ENCODE results near the gene IBA57.
"Not testable (repeated sequence)": the region's sequence is repeated elsewhere in the genome, so short reads cannot be mapped to it uniquely, and the experiment has no call there.

The IBA57 gene

DNA sequence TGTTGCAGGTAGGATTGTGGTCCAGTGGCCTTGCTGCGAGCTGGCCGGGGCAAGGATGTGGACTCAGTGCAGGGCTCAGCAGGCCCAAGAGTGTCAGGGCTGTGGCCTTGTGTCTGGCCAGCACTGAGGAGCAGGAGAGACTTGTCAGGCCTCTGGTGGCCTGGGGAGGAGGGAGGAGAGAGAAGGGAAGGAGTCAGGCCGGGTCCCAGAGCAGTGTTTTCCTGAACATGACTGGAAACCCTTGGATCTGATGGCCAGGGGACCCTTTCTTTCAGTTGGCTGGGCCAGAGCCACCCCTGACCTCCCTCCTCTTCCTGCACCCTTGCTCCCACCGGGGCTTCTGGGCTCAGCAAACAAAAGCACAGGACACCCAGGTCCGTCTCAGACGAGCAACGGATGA is 5.1 kb downstream of the IBA57 start:
- no peak for DNase-seq (ENCODE audit: low read depth in 4 of 4, low spot score in 1 of 4)

- no peak for DNase-seq (ENCODE audit: low read depth in 4 of 4, low spot score in 1 of 4)
Measured at GRCh38 chr1:228171221-228171891, 5.8 kb downstream of the IBA57 start.

- no peak for DNase-seq (ENCODE audit: low read depth in 4 of 4, low spot score in 1 of 4)
Measured at GRCh38 chr1:228172591-228173527, 7.3 kb downstream of the IBA57 start.

DNA sequence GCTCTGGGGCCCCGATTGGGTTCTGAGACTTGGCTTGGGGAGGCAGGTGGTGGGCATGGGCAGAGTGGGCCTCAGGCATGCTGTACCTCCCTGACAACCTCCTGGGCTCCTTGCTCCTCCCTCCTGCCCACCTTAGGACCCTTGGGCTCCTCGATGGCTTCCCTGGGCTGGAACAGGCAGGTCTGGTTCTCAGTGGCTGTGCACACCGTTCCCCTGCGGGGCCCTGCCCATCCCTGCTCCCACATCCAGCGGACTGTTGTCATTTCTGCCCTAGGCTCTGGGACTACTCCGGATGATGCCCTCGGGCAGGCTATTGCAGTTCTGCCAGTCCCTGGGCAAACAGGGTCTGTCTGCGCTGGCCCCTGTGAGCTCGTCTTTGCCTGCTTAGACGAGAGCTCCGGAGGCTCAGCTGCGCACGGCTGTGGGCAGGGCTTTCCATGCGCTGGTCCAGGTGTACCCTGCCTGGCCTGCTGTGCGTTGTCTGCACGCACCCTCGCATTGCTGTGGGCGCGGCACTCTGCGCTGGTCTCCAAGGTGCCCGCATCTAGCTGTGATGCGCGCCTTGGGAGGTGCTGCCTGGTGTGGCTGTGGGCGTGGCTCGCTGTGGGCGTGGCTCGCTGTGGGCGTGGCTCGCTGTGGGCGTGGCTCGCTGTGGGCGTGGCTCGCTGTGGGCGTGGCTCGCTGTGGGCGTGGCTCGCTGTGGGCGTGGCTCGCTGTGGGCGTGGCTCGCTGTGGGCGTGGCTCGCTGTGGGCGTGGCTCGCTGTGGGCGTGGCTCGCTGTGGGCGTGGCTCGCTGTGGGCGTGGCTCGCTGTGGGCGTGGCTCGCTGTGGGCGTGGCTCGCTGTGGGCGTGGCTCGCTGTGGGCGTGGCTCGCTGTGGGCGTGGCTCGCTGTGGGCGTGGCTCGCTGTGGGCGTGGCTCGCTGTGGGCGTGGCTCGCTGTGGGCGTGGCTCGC is 8.2 kb downstream of the IBA57 start:
- DNase-seq (ENCODE audit: low read depth in 4 of 4, low spot score in 1 of 4), result not testable (repeated sequence)

DNA sequence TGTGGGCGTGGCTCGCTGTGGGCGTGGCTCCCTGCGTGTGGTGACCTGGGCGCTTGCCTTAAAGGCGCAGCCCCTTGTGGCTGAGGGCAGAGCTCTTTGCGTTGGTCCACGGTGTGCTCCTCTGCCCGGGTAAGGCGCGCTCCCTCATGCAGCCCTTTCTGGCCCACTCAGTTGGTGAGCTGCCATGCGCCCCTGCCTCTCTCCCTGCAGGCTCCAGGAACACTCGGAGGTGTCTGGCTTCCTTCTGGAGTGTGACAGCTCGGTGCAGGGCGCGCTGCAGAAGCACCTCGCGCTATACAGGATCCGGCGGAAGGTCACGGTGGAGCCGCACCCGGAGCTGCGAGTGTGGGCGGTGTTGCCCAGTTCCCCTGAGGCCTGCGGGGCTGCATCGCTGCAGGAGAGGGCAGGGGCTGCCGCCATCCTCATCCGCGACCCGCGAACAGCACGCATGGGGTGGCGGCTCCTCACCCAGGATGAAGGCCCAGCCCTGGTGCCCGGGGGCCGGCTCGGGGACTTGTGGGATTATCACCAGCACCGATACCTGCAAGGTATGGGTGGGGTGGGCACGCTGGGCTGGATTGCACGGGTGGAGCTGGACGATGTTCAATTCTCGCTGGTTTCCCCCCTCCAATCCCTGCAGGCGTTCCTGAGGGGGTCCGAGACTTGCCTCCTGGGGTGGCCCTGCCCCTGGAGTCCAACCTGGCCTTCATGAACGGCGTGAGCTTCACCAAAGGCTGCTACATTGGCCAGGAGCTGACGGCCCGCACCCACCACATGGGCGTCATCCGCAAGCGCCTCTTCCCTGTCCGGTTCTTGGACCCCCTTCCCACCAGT is 9.1 kb downstream of the IBA57 start:
- DNase-seq (ENCODE audit: low read depth in 4 of 4, low spot score in 1 of 4), result no peak

DNA sequence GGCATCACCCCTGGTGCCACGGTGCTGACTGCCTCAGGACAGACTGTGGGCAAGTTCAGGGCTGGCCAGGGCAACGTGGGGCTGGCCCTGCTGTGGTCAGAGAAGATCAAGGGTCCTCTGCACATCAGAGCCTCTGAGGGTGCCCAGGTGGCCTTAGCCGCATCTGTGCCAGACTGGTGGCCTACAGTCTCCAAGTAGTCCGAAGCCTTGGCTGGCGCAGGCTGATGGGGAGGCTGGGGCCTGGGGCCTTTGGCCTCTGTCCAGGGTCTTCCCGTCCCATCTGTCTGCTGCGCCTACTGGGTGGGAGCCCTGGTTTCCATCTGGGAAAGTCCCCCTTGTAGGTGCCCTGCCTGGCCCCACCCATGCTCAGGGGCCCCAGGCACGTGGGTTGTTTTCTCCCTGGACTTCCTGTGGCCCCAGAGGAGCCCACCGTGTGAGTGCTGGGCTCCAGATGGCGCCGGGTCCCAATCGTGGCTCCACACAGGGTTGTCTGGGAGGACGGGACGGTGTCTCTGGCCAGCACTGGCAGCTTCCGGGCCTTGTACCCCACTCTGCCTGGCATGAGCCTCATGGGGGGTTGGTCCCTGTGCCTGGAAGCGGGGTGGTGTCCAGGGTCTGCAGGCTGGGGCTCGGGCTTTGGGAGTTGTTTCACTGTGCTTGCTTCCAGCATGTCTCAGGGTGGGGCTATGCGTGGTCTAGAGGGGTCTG is 9.9 kb downstream of the IBA57 start:
- DNase-seq (ENCODE audit: low read depth in 4 of 4, low spot score in 1 of 4), result no peak

GRCh38 chr1:228176024-228176395 is 10.4 kb downstream of the IBA57 start:
- no peak for DNase-seq (ENCODE audit: low read depth in 4 of 4, low spot score in 1 of 4)

DNA sequence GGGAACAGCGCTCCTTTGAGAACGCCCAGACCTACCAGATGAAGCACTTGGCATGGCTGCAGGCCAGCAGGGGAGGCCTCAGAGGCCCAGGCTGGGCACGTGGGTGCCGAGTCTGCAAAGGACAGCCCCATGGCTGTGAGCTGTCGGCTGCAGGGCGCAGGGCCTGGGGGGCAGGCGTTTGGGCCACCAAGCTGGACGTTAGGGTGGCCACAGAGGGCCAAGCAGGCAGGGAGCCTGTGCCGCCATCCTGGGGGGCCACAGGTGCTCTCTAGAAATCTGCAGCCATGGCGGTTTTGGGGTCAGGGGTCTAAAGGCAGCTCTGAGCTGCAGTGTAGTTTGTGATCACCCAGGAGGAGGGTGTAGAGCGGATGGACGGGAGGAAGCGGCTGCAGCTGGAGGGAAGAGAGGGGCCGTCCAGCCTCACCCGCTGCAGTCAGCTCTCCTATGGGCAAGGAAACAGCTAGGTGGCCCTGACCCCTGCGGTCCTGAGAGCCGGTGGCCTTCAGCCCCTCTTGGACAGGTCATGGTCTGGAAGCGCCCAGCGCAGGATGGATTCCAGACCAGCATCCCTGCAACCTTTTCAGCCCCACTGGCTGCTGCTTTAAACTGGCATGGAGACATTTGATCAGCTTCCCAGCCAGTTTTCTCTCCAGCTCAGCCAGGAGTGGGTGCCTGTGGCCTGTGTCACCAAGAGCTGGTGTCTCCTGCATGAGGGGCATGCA is 11.0 kb downstream of the IBA57 start:
- DNase-seq (ENCODE audit: low read depth in 4 of 4, low spot score in 1 of 4), result no peak

DNA sequence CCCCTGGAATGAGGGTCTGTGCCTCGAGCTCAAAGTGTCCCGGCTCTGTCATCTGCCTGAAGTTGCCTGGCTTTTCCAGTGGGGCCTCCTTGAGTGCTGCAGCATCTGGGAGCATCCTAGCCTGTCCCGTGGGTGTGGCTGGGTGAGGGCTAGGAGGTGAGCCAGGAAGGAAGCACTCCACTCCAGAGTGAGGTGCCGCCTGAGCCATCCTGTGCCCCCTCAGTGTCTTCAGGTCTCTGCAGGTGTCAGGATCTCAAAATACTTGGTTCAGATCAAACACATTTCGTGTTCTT is 11.5 kb downstream of the IBA57 start:
- no peak for DNase-seq (ENCODE audit: low read depth in 4 of 4, low spot score in 1 of 4)

GRCh38 chr1:228177721-228178710 is 12.4 kb downstream of the IBA57 start:
- no peak for DNase-seq (ENCODE audit: low read depth in 4 of 4, low spot score in 1 of 4)

DNA sequence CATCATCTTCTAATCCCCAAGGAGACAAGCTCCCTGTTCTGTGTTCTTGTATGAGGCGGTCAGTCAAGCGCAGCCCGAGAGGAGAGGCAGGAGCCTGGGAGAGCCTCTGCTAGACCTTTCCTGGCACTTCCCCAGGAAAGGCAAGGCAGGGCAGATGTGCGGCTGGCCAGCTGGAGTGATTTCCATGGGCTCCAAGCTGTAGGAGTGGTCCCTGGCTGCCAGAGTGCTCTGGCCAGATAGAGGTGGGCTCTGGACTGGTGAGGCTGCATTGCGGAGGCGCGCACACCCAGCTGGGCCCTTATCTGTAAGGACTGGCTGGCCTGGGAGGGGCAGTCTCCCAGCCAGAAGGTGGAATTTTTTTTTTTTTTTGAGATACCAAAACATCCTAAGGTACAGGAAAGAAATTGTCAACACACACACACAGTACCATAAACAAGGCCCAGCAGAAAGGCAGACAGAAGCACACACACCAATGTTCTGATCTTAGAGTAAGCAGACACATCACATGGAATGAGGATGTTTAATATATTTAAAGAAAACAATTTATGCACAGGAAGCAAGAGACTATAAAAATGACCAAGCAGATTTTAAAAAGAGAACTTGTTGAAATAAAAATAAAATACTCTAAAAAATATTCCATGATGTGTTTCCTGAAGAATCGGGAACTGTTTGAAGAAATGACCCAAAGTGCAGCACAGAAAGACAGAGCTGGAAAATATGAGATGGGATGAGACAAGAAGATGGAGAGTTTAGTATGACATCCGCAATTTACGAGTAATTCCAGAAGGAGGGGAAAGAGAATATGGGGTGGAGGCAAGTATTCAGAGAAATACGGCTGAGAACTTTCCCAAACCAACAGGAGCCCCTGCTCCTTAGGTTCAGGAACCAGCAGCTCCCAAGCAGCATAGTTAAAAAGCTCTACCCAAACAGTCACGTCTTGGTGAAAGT is 13.4 kb downstream of the IBA57 start:
- DNase-seq (ENCODE audit: low read depth in 4 of 4, low spot score in 1 of 4), result no peak

DNA sequence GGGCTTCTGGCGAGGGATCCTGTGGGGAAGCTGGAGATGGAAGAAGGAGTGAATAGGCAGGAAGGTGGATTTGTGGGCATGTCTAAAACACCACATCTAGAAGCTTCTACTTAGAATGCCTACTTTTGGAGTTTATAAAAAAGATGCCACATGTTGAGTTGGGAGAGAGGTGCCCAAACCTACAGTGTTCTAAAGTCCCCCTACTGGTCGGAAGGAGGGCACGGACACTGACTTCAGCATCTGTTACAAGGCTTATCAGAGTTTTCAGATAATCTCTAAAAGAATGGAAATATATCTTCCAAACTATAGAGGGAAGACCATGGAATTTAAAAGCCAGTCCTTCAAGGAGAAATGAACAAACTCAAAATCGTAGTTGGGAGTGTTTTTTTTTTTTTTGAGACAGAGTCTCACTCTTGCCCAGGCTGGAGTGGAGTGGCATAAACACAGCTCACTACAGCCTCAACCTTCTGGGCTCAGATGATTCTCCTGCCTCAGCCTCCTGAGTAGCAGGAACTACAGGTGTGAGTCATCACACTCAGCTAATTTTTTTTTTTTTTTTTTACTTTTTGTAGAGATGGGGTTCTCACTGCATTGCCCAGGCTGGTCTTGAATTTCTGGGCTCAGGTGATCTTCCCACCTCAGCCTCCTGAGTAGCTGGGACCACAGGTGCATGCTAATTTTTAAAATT is 14.8 kb downstream of the IBA57 start:
- no peak for DNase-seq (ENCODE audit: low read depth in 4 of 4, low spot score in 1 of 4)

DNA sequence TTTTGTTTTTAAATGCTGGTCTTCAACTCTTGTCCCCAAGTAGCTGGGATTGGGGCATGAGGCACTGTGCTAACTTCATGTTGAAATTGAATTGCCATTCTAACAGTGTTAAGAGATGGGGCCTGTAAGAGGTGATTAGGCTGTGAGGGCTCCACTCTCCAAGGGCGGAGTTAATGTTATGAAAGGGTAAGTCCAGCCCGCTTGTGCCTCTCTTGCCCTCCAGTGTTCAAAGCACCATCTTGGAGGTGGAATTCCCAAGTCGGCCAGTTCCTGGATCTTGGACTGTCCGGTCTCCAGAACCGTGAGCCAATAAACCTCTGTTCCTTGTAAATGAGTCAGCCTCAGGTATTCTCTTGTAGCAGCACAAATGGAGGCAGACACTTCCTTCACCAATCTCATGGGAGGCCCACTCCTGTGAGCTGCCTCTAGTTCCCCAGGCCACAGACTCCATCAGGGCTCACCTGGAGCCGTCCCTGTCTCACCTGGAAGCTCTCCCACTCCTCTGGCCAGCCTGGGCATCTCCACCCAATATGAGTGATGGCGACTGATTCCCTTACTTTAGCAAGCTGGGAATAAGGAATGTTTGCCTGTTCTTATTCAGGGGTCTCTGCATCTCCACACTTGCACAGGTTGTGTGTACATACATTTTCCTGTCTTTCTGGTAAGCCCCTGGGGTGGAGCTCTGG is 15.5 kb downstream of the IBA57 start:
- no peak for DNase-seq (ENCODE audit: low read depth in 4 of 4, low spot score in 1 of 4)

DNA sequence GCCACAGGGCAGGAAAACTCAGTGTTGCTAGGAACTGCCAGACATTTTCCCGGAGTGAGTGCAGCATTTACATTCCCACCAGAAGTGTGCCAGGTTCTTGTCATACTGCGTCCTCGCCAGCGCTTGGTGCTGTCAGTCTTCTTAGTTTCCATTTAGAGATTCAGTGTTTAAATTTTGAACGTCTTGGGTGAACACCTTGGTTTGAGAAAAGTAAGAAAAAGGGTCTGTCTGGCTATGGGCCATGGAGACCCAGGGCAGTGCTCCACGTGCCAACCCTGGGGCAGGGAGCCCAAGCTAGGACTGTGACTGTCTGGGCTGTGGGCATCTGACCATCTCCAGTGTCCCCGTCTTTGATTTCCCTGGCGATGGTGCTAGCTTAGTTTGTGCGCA is 16.0 kb downstream of the IBA57 start:
- no peak for DNase-seq (ENCODE audit: low read depth in 4 of 4, low spot score in 1 of 4)

DNA sequence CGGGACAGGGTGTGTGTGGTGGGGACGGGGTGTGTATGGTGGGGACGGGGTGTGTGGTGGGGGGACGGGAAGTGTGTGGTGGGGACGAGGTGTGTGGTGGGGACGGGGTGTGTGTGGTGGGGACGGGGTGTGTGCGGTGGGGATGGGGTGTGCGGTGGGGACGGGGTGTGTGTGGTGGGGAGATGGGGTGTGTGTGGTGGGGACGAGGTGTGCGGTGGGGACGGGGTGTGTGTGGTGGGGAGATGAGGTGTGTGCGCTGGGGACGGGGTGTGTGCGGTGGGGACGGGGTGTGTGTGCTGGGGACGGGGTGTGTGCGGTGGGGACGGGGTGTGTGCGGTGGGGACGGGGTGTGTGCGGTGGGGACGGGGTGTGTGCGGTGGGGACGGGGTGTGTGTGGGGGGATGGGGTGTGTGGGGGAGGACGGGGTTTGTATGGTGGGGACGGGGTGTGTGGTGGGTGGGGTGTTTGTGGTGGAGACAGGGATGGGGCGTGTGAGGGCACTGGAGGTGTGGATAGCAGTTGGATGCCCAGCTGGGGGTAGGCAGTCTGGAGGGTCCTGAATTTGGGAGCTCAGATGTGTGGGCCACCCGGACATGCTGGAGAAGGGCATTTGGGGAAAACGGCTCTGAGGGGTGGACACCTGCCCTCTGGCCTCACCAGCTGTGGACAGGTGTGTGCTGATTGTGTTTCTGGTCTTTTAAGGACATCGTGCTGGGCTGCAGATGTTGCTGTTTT is 16.9 kb downstream of the IBA57 start:
- DNase-seq (ENCODE audit: low read depth in 4 of 4, low spot score in 1 of 4), result no peak
